CD4-positive, alpha-beta T cell treated with Interleukin-17A for 1 hour (primary cell): ENCODE data around the gene BEAN1.
"Not testable (repeated sequence)": the region's sequence is repeated elsewhere in the genome, so short reads cannot be mapped to it uniquely, and the experiment has no call there.

Source experiments
- DNase-seq: peaks from one replicate; pipeline ENCODE4 v3.0.0-alpha.2; 2020

Gene BEAN1

DNA sequence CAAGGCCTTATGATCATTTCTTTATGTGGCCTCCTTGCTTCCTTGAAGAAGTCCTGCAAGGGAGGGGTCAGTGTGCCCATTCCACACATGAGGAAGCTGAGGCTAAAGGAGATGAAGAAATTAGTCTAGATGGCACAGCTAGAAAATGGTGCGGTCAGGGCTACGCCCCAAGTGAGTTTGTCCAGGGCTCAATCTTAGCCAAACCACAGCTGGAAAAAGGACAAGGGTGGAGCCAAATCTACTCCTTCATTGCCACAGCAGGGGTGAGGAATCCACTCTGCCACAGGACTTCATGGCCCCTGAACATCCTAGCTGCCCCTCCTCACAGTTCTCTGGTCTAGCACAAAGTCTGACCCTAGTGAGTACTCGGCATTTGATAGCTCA lies 16.2 kb downstream of the BEAN1 start:
- DNase-seq: no peak

- DNase-seq: no peak
These were observed 17.0 kb downstream of the BEAN1 start for GRCh38 chr16:66444049-66444481.

- no peak for DNase-seq
These were observed 19.6 kb downstream of the BEAN1 start for GRCh38 chr16:66446737-66447136.

- no peak for DNase-seq
These were observed 20.4 kb downstream of the BEAN1 start for GRCh38 chr16:66447491-66447890.

- DNase-seq: no peak
These were observed 24.5 kb downstream of the BEAN1 start for GRCh38 chr16:66451548-66451947.

GRCh38 chr16:66453230-66453629 lies 26.1 kb downstream of the BEAN1 start:
- not testable (repeated sequence) for DNase-seq

GRCh38 chr16:66454751-66455150 lies 27.7 kb downstream of the BEAN1 start:
- no peak for DNase-seq

DNA sequence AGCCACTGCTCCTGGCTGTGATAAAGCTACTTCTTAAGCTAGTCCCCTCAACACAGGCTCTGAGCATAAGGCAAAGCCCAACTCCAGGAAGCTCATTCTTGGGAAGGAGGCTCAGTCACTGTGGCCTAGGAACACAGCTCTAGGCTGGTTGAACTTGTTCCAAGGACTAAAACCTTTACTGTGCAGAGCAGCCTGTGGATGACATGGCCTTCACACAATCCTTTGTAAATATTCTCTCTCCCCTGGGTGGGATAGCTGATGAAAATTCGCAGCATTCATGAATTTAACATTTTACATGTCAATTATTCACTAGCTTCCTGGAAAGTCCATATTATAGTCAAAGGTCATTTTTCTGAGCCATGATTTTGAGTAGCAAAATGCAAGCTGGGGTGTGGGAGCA lies 28.9 kb downstream of the BEAN1 start:
- DNase-seq: no peak

DNA sequence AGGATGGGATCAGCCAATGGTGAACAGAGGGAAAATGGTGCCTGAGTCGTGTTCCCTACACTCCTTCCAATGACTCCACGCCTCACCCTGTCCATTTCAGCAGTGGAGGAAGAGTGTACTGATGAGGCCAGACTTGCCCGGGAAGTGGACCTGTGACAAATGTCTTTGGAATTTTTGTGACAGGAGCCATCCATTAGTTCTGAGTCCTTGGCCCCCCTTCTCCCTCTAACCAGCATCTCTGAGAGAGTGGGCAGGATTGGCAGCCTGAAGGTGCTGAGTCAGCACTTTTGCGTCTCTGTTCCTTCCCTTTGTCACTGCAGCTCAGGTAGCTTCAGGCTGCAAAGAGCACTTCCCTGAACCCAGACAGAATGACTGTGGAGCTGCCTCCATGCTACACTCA lies 30.8 kb downstream of the BEAN1 start:
- DNase-seq: no peak

DNA sequence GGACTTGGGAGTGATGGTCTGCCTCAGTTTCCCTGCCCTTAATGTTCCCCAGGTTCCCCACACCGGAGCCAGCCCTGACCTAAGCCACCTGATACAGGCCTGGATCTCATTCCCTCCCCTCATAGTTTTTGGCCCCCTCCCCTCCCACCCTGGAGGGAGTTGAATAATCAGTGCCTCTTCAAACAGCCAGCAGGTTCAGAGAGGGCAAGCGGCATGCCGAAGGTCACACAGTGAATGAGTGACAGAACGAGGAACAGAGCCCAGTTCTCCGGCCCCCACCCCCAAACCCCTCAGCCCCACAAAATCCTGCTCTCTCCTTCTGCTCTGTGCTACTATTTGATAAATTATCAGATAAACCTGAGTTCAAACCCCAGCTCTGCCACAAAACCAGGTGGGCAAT lies 31.2 kb downstream of the BEAN1 start:
- no peak for DNase-seq

DNA sequence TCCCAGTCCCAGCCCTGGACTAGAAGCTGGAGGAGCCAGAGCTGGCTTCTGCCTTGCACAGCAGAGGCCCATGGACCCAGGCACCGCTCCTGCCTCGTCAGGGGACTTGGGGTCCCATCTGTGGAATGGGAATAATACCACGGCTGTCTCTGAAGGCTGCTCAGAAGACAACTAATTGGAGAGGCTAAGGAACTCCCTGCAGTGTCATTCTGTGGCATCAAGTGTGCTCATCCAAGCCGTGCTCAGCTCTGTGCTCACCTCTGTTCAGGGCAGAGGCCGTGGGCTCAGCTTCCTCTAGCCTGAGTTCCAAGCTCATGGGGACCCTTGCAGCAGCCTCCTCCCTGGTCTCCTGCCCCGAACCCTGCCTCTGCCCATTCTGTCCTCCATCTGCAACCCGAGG lies 31.8 kb downstream of the BEAN1 start:
- DNase-seq: no peak

- DNase-seq: no peak
These were observed 32.8 kb downstream of the BEAN1 start for GRCh38 chr16:66459878-66460277.

GRCh38 chr16:66460703-66461102 lies 33.6 kb downstream of the BEAN1 start:
- no peak for DNase-seq

DNA sequence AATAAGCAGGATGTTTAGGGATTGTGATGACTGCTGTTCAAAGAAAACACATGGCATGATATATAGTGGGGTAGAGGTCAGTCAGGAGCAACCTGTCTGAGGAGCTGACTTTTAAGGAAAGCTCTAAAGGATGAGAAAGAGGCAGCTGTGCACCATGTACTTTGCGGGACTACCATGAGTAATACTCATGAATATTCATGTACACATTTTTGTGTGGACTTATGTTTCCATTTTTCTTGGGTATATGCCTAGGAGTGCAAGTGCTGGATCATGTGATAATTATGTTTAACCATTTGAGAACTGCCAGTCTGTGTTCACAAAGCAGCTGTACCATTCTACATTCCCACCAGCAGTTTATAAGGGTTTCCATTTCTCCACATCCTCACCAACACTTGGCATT lies 35.8 kb downstream of the BEAN1 start:
- no peak for DNase-seq

DNA sequence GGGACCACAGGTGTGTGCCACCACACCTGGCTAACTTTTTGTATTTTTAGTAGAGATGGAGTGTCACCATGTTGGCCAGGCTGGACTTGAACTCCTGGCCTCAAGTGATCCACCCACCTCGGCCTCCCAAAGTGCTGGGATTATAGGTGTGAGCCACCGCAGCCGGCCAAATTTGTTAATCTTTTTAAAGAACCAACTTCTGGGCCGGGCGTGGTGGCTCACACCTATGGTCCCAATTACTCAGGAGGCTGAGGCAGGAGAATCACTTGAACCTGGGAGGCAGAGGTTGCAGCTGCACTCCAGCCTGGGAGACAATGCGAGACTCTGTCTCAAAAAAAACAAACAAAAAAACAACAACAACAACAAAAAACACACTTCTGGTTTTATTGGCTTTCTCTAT lies 38.9 kb downstream of the BEAN1 start:
- not testable (repeated sequence) for DNase-seq

- not testable (repeated sequence) for DNase-seq
These were observed 39.5 kb downstream of the BEAN1 start for GRCh38 chr16:66466636-66467035.

GRCh38 chr16:66467611-66468010 lies 40.5 kb downstream of the BEAN1 start:
- DNase-seq: no peak

GRCh38 chr16:66468321-66468965 lies 41.3 kb downstream of the BEAN1 start:
- no peak for DNase-seq

- DNase-seq: no peak
These were observed 42.3 kb downstream of the BEAN1 start for GRCh38 chr16:66469291-66469946.

DNA sequence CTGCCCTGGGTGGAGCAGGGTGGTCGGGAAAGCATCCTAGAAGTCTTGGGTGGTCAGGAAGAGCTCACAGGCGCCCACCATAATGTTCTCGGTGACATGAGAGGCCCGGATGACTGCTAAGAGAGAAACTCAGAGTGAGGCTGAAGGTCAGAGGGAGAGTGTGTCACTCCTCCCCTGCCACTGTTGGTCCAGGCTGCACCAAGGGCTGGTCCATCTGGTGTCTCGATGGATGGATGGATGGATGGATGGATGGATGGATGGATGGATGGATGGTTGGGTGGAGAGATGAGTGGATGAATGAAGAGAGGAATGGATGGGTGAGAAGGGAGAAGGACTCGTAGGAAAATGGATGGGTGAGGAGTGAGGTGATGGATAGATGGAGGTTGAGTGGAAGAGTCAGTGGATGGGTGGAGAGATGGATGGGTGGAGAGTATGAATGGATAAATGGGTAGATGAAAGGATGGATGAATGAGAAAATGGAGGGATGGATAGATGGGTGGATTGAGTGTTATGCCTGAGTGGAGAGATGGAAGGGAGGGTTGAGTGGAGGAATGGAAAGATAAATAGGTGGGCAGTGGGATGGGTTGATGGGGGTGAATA lies 43.0 kb downstream of the BEAN1 start:
- no peak for DNase-seq

DNA sequence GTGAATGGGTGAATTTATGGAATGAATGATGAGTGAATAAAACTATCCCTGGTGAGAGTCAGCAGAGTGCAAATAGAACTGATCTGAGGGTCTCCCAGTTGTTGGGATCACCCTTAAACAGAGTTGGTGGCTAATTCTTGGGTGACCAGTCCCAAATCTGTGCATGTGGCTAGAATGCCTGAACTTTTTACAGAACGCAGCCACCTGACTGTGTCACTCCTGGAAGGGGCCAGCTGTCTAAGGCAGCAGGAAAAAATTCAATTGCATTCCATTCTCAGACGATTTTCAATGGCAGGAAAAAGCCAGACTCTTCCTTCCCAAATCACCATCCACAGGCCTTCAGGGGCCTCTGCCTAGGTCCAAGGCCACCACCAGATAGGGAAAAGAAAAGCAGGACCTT lies 43.5 kb downstream of the BEAN1 start:
- DNase-seq: no peak

DNA sequence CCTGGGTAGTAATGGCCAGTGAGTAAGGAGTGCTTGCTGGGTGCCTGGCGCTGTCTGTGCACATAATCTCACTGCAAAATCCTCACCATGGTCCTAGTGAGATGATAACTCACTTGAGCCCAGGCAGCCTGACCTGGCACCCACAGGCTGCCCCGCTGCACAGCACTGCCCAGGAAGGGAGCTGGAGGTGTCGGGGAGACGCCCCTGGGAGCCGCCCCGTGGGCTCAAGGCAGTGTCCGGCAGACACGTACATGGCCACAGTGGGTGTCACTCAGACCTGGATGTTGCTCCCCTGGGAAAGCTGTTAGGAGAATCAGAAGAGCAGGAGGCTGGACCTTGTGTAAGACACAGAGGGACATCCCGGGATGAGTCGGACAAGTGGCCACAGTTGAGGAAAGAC lies 44.2 kb downstream of the BEAN1 start:
- no peak for DNase-seq

DNA sequence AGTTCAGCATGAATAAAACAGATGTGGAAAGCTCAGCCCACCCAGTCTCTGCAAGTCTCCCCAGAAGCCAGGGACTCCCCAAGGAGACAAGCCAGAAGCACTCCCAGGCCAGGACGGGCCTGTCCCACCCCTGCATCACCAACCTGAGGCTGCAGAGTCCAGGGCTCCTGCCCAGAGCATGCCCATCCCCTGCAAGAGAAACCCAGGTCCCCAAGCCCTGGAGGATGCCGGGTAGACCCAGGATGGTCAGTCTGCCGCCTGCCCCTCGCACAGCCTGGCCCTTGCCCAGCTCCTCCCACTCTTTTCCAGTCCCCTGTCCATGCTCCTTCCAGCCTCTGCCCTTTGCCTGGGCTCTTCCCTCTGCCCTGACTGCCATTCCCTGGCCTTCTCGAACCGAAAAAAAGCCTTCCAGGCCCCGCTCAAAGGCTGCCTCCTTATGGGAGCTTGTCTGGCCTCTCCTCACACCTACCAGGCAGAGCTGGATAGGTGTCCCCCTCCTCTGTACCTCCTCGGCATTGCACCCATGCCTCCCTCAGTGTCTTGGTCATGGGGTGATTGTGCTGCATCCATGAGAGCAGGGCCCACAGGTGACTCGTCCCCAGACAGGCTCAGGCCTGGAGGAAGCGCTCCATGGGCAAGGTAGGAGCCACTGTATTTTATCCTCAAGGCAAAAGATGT lies 44.8 kb downstream of the BEAN1 start:
- DNase-seq: no peak

DNA sequence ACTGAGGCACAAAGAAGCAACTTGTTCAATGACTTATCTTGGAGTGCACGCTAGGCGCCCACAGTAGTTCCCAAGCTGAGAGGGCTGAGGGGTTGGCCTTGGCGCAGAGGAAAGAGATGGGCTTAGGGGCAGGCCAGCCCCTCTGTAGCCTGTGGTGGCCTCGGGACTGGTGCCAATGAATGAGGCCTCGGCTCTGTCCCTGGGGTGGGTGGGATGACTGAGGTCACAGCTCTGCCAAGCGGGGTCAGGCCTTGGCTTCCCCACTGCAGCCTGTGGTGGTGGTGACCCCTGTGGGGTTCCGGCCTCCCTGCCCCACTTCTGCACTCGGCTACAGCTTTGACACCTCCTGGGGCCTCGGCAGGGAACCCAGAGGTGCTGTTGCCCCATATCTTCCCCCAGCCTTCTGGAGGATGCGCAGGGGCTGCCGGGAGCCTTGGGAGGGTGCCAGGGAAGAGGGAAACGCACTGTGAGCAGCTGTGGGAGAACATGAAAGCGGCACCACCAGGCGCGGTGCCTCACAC lies 46.0 kb downstream of the BEAN1 start:
- no peak for DNase-seq
